ENCODE measurements around the gene NOC4L.
A peak's percentile ranks its signal among the peaks of the same experiment; 100 is the strongest.
"Not testable (repeated sequence)": the region's sequence is repeated elsewhere in the genome, so short reads cannot be mapped to it uniquely, and the experiment has no call there.

NOC4L gene

DNA sequence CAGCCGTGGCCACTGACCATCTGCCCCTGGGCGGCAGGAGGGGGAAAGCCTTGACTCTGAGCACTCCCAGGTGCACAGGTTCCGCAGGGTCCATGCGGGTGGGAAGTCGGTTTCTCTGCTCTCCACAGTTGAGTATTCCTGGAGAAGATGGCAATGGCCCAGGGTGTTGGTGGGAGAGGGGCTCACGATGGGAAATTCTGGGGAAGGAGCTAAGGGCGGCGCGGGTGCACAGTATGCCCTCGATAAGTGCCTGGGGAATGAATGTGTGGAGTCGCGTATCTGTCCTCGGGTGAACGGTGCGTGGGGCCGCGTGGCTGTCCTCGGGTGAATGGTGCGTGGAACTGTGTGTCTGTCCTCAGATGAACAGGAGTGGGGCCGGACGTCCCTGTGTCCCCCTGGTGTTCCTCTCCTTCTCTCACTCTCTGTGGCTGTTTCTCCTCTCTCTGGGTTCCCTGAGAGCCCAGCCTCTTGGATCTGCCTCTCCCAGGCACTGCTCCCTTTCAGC lies 38.0 kb downstream of the NOC4L start:
- no peak for DNase-seq (ENCODE audit: low read depth)

DNA sequence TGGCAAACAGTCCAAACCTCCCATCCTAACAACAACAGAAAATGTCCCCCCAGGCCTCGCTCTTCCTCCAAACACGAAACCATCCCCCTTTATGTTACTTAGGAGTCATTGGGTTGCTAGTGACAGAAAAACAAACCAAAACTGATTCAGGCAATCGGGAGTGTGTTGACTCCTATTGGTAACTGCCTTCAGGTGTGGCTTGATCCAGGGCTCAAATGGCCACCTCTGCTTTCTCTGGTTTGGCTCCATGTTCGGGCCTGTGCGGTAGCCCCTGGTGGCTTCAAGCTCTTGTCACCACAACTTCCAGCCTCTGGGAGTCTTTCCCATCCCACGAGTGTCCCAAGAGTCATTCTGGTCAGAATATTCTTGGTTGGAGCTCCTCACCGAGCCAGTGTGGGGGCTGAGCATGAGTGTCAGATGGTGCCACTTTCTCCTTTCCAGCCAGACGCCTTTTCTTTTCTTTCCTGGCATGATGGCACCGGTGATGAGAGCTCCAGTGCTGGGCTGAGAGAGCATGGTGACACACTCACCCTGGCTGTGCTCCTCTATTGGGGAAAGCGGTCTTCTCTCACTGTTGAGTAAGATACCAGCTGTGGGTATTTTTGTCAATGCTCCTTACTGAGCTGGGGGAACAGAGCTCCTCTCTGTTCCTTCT lies 38.6 kb downstream of the NOC4L start:
- DNase-seq (ENCODE audit: low read depth), result no peak

DNA sequence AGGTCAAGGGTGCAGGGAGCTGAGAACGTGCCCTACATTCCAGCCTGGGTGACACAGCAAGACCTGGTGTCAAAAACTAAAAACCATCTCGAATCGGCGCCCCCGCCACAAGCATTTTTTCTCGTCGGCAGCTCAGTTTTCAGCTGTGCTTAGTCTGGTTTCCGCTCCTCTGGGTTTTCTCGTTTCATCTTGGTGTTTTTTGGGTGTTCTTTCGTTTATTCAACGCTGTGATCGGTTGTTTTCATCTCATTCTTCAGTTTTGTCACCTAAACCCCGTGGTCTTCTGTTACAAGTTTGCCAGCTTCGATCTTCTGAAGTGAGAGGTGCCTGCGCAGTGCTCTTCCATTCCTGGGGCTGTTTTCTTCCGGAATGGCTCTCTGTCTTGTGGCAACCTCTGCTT lies 41.4 kb downstream of the NOC4L start:
- DNase-seq (ENCODE audit: low read depth), result no peak

DNA sequence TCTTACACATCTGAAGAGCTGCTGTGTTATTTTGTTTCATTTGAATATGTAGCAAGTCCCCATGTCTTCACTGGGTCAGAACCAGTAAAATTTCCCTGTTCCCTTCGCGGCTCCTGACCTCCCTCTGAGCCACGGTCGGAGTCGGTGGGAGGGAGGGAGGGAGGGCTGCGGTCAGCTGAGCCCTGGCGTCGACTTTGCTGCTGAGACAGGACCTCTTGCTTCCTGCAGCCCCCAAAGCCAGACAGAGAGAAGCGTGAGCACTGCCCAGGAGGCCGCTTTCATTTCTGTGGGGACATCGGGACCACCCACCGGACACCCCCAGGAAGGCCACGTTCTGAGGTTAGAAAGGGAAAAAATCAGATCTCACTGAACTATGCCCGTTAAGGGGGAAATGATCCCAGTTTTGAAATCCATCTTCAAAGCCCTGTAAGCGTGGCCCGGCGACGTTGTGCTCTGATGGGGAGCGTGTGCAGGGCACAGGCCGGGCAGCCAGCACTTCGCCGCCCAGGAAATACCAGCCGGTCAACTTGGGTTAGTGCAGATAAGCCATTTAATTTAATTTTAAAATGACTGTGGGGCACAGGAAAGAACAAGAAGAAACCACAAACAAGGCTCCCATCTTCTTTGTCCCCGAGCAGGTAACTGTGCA lies 42.1 kb downstream of the NOC4L start:
- no peak for DNase-seq (ENCODE audit: low read depth)

DNA sequence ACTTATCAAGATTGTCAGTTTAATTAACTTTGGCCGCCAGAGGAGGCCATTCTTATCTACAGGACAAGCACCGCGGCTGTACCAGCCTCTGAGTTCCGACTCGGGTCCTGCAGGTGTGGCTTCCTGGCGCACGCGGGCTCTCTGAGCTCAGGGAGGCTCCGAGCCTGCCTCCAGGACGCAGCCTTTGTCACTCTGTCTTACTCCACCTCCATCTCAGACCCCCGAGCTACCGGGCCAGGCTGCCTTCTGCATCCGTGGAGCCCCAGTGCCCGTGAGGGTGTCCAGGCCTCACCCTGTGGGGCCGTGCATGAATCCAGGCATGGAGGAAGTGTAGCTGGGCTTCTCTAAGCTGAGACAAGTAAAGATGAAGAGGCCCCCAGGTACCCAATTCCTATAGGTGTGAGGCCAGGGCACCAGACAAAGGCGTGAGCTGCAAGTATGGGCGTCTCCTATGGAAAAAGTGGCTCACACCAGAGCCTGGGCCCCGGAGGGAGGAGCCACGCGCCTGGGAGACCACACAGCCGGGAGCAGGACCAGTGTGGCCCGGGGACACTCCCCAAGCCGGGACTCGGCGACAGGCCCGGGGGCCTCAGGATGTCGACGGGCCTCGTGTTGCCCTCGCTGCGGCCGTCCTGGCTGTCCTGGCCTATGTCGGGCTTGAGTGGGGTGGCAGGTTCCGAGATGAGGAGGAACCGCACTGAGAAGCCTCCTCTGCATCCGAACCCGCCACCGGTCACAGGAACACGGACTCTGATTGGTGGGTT lies 42.8 kb downstream of the NOC4L start:
- no peak for DNase-seq (ENCODE audit: low read depth)

DNA sequence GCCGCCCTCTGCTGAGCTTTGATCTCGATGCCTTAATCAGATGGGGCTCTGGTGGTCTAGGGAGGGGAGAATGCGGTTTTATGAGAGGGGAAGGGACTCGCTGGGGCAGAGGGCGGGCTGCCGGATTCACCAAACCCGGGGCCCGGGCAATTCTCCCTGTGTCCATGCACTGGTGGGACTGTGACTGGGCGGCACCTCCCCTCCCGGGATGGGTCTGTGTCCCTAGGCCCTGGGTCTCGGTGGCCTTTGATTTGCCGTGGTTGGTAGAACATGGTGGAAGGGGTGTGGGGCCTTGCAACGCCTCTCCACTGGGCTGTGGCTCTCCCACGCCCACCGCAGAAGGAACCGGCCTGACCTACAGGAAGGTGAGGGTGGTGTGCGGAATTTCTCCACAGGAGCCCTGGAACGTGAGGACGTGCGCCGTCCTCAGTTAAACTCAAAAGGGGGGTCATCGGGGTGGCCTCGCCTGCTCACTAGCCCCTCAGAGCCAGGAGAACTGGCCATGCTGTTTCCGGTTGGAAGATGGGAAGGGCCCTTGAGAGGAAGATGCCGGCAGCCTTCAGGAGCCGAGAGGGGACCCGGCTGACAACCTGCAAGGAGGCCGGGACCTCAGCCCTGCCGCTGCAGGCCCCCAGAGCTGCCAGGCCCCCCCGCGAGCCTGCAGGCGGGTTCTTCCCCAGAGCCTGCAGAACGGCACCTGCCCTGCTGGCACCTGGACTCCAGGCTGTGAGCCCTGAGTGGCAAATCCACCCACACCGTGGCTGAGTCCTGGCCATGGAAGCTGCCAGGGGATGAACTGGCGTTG lies 43.6 kb downstream of the NOC4L start:
- no peak for DNase-seq (ENCODE audit: low read depth)

DNA sequence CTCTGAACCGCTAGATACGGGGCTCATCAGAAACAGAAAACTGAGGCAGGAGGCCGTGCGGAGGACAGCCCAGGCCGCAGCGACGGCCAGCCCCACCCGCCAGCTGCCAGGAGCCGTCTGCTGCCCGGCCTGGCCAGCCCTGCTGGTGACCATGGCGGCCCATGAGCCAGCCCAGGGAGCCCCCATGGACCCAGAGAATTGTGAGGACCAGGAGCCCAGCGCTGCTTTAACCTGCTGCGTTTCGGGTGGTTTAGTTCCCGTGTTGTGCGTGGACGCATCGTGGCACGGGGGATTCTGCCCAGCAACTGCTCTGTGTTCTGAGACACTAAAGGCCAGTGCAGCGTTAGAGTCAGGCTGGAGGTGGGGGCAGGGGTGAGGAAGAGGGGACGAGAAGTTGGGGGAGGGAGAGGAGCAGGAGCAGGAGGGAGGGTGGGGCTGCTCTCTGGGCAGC lies 44.2 kb downstream of the NOC4L start:
- DNase-seq (ENCODE audit: low read depth), result no peak

DNA sequence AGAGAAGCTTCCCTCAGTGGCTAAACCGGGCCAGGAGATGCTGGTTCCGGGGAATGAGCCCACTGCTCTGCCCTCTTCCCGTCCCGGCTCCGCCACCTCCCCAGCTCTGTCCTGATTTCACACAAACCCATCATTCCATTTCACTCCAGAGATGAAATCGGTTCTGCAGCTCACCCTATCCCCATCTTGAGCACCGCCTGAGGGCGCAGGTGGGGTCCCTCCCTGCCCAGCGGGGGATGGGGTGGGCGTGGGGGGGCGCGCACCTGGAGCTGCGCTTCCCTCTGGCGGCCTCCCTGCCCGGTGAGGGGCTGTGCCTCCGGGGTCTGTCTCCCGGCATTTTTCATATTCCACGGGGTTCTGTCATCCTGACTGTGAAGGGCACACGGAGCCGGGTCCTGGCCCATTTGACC lies 44.7 kb downstream of the NOC4L start:
- no peak for DNase-seq (ENCODE audit: low read depth)

DNA sequence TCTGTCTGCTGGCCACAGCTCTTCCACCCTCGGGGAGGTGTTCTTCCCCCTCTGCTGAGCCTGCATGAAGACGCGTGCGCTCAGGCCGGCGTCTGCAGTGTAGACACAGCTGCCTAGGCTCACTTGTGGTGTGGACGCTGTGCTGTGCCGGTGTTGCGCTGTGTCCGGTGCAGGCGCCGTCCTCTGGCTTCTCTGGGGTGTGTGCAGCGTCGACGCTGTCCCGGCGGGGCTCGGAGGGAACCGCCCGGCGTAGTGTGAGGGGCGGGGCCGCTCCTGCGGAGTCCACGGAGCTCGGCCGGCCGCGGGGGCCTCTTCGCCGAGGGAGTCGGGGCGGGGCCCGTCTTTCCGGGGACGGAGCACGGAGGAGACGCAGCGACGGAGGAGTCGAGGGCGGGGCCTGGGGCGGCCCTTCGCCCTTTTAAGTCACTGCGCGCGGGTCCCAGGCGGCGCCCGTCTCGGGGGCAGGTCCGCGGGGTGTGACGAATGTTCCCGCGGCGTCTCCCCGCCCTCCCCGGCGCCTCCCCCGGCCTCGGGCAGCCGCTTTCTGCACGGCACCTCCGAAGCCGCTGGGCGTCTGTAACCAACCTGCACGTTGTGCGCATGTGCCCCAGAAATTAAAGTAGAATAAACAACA lies 45.2 kb downstream of the NOC4L start:
- peak; percentile 94 for DNase-seq (ENCODE audit: low read depth)

DNA sequence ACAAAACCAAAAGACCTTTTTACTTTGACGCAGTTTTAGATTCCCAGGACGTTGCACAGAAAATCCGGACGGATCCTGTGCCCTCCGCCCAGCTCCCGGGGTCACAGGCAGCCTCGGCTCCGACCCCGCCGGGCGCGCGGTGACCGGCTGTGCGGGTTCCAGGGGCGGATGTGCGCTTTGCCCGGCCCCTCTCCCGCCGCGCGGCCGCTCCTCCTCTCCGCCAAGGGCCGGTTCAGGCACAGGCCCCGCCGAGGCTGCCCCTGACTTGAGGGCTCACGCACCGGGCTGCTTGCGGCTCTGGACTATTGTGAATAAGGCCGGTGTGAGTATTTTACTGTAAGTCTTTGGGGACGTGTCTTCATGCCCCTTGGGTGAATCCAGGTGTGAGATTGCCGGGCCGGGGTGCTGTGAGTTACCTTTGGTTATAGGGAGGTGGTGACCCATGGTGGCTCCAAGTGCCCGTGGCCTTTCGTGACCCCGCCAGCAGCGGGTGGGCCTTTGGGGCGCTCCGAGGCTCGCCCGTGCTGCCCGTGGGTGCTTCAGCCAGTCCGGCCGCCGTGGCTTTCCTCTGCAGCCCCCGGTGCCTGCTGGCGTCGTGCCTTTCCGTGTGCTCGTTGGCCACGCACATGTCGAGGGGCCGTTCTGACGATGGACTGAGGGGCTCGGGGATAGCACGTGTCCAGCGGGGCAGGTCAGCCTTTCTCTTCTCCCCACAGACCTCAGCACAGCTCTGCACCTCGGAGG lies 45.9 kb downstream of the NOC4L start:
- no peak for DNase-seq (ENCODE audit: low read depth)

DNA sequence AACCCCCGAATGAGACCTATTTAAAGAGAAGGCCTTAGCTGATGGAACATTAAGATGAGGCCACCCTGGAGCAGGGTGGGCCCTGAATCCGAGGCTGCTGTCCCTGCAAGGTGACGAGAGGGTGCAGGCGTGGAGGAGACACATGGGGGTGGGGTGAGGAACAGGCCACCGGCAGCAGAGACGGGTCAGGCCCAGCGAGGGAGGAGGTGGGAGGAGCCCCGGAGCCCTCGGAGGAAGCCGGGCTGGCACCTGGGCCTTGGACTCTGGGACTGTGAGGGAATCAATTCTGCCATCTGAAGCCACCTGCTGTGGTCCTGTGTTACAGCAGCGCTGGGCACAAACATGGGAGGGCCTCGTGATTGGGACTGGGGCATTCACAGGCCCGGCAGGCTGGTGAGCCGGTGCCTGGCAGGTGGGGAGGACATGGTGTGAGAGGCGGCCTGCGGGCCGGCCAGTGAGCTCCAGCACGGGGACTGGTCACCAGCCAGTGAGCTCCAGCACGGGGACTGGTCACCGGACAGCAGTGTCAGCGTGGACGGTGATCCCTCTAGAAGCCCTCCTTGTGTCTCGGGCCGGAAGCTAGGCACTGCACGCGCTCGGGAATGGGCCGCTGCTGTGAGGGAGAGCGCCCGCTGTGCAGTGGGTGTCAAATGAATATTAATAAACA lies 46.7 kb downstream of the NOC4L start:
- no peak for DNase-seq (ENCODE audit: low read depth)

DNA sequence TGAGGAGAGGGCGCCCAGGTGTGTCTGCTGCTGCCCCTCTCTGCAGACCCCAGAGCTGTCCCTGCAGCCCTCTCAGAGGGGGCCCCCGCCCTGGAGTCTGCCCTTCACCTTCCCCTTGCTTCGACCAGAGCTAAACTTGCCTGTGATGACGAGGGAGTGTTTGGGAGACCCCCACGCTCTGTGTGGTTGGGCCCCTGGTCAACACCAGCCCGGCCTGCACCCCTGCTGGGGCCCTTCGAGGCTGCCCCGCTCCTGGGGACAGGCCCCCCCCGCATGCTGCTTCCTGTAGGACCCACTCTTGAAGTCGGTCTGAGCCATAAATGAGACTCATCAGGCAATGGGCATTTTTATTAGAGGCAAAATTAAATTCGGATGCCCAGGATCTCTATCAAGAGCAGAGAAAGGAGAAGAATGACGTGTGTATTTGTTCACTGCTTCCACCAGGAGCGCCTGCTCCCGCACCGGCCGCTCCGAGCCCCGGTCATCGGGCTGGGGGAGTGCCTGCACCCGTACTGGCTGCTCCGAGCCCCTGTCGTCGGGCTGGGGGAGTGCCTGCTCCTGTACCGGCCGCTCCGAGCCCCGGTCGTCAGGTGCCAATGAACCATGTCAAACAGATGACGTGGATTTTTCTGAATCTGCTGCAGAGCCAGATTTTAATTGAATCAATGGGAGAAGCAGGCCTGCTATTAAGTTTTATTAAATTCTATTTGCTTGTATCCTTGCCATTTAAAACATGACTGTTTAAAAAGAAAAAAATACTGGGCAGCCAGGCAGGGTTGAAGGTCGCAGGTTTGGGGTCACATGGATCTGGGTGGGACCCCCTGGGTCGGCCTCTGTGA lies 47.7 kb downstream of the NOC4L start:
- DNase-seq (ENCODE audit: low read depth), result no peak

DNA sequence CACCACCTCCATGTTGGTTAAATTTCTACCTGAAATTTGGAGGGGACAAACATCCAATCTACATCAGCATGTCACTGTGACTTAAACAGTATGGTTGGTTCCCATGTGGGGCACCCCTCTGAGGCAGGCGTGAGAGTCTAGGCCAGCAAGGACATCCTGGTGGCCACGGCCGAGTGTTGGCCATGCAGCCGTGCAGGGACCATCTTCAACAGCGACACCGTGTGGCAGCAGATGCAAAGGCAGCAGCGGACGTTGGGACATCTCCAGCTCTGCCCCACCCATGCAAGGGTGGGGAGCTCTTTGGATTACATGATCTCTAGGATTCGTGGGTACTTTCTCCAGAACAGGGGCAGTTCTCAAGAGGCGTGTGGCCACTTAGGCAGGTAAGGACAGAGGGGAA lies 49.8 kb downstream of the NOC4L start:
- peak; percentile 9 for DNase-seq (ENCODE audit: low read depth)

DNA sequence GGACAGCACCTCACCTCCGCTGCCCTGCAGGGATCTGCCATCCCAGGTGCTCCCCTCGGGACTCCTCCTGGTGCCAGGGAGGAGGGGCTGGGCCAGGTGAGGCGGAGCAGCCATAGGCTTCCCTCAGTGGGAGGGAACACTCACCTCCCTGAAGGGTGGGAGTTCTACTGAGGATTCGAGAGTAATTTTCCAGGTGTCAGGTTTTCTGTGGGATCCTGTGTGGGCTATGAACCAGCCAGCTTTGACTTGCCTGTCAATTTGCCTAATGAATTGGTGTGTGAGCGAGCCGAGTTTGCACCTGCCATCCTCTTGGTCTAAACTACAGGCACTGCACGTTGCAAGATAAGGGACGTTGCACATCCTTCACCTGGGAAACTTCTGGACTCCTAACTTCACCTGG lies 50.3 kb downstream of the NOC4L start:
- no peak for DNase-seq (ENCODE audit: low read depth)

DNA sequence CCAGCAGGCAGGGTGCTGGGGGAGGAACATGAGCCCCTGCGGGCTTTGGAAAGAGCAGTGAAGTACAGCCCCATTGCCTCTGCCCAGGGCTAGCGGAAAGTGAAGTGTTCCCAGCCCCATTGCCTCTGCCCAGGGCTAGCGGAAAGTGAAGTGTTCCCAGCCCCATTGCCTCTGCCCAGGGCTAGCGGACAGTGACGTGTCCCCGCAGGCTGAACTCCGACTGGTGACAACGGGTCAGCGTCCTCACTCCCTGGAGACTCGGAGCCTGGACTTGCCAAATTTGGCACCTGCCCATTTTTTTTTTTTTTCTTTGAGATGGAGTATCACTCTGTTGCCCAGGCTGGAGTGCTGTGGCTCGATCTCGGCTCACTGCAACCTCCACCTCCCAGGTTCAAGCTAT lies 51.0 kb downstream of the NOC4L start:
- not testable (repeated sequence) for DNase-seq (ENCODE audit: low read depth)

DNA sequence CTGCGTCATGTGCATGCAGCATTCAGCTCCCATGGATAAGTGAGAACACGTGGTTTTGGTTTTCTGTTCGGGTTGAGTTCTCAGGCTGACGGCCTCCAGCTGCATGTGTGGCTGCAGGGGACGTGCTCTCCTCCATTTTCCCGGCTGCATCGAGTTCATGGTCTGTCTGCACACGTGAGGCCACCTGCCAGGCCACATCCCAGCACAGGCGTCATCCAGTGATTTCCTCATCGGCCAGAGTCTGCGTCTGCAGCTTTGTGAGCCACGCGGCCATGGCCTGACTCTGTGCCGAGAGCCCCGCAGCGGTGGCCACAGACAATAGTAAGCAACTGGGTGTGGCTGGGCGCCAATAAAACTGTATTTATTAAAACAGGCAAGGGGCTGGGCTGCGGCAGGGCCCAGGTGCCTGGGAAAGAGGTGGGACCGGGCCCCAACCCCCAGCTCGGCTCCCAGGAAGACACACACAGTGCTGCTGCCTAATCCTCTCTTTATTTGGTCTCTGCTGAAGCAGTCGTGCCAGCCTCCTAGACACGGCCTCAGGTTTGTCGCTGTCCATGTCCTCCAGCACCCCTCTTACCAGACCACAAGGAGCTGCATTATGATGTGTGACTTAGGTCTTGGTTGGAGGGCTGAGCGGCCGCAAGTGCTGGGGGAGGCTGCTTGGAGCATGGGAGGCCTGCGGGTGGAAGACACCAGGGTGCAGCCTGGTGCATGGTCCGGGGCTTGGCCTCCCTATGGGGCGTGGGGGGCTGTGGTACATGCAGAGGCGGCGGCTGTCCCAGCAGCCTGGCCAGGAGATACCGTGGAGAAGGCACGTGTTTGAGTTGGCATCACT lies 52.0 kb downstream of the NOC4L start:
- DNase-seq (ENCODE audit: low read depth), result peak; percentile 6

DNA sequence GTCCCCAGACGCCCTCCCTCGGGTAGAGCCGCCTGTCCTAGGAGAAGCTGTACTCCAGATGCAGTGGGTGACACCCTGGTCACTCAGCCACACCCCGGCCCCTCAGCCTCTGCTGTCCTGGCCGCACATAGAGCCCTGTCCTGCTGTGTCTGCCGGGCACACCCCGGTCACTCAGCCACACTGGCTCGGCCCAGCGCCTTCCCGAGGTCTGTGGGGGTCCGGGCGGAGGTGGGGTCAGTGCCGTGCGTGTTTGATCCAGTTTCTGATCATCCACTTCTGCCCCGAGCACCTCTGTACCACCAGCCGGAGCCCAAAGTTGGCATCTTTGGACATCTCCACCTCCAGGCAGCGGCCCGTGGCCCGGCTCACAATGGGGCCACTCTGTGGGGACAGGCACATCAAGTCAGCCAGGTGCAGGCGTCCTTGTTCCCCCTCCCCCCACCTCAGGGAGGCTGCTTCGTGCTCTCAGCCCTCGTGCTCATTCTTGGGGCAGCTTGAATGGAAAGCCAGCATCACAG lies 52.7 kb downstream of the NOC4L start:
- no peak for DNase-seq (ENCODE audit: low read depth)
